Neural cell (in vitro differentiated cells): ENCODE results near the gene EPAS1. TPM values are rescaled to one million over a fixed set of nuclear protein-coding genes. Genes with fewer than 3 reads are reported as not detected.

Experiments
- H2AFZ ChIP-seq: fragments of 200-600, 300-800 bp; sonication (generic), shearing (Covaris generic); 2 replicates; pipeline ENCODE4 v1.6.0; 2014; ENCODE audit warnings: low read depth, mild to moderate bottlenecking, antibody characterized with exemption, low read length, moderate library complexity
- H3F3A ChIP-seq: fragments of 200-600 bp; shearing (Covaris generic); 2 replicates; pipeline ENCODE4 v1.6.1; 2016; ENCODE audit warnings: mild to moderate bottlenecking, moderate library complexity, mixed read lengths, antibody characterized with exemption, low read length; ENCODE audit not compliant: insufficient read depth, poor library complexity, severe bottlenecking
- H3K27ac ChIP-seq: fragments of 200-600, 300-800 bp; sonication (generic), shearing (Covaris generic); 2 replicates; pipeline ENCODE4 v1.5.1; 2014; ENCODE audit warnings: mild to moderate bottlenecking, low read length, moderate library complexity
- H3K27me3 ChIP-seq: fragments of 300-800, 200-600 bp; sonication (generic), shearing (Covaris generic); 2 replicates; pipeline ENCODE4 v1.6.0; 2014; ENCODE audit warnings: mild to moderate bottlenecking, low read depth, low read length, moderate library complexity; ENCODE audit not compliant: insufficient read depth
- H3K36me3 ChIP-seq: fragments of 300-800, 200-600 bp; sonication (generic), shearing (Covaris generic); 2 replicates; pipeline ENCODE4 v1.5.1; 2014; ENCODE audit warnings: mild to moderate bottlenecking, antibody characterized with exemption, low read length, moderate library complexity; ENCODE audit not compliant: insufficient read depth
- H3K4me2 ChIP-seq: fragments of 300-800, 200-600 bp; sonication (generic), shearing (Covaris generic); 2 replicates; pipeline ENCODE4 v1.6.0; 2014; ENCODE audit warnings: mild to moderate bottlenecking, low read length
- H3K4me3 ChIP-seq: fragments of 300-800, 200-600 bp; sonication (generic), shearing (Covaris generic); 2 replicates; pipeline ENCODE4 v1.5.1; 2014; ENCODE audit warnings: mild to moderate bottlenecking, low read length, moderate library complexity
- H3K79me2 ChIP-seq: fragments of 200-600 bp; shearing (Covaris generic); replicated peaks from 2 replicates; pipeline ENCODE4 v1.6.0; 2014; ENCODE audit warnings: mild to moderate bottlenecking, low read length, moderate library complexity; ENCODE audit not compliant: insufficient read depth
- H3K9ac ChIP-seq: fragments of 300-800, 200-600 bp; sonication (generic), shearing (Covaris generic); 2 replicates; pipeline ENCODE4 v1.6.1; 2016; ENCODE audit warnings: mild to moderate bottlenecking, low read length, mixed read lengths
- H3K9me2 ChIP-seq: fragments of 200-600 bp; shearing (Covaris generic); 2 replicates; pipeline ENCODE4 v1.6.1; 2016; ENCODE audit warnings: mild to moderate bottlenecking, low read length, mixed read lengths; ENCODE audit not compliant: insufficient read depth
- H3K9me3 ChIP-seq: fragments of 200-600, 300-800 bp; sonication (generic), shearing (Covaris generic); 2 replicates; pipeline ENCODE4 v1.6.1; 2016; ENCODE audit warnings: mild to moderate bottlenecking, mixed run types, low read length, moderate library complexity, mixed read lengths
- H4K20me1 ChIP-seq: fragments of 200-600 bp; shearing (Covaris generic); 2 replicates; pipeline ENCODE4 v1.6.1; 2016; ENCODE audit warnings: mild to moderate bottlenecking, mixed run types; ENCODE audit not compliant: insufficient read depth
- CTCF ChIP-seq: fragments of 450-650 bp; IDR thresholded peaks from 2 replicates; pipeline ENCODE4 v1.5.1; 2014; ENCODE audit warnings: antibody characterized with exemption, mild to moderate bottlenecking, moderate library complexity; ENCODE audit not compliant: poor library complexity, severe bottlenecking
- EP300 ChIP-seq: fragments of 450-650 bp; conservative IDR thresholded peaks from 2 replicates; pipeline ENCODE4 v1.6.1; 2014; ENCODE audit warnings: antibody characterized with exemption, mild to moderate bottlenecking, moderate library complexity; ENCODE audit not compliant: poor library complexity, severe bottlenecking
- EZH2 ChIP-seq: fragments of 200-600, 300-800 bp; shearing (Covaris generic), sonication (generic); IDR thresholded peaks from 2 replicates; pipeline ENCODE4 v1.6.1; 2014; ENCODE audit warnings: antibody characterized with exemption, low read length, borderline replicate concordance, mild to moderate bottlenecking; ENCODE audit not compliant: insufficient read depth, poor library complexity, severe bottlenecking
- MXI1 ChIP-seq: fragments of 450-650 bp; conservative IDR thresholded peaks from 2 replicates; pipeline ENCODE4 v1.6.1; 2014; ENCODE audit warnings: antibody characterized with exemption, mild to moderate bottlenecking; ENCODE audit not compliant: poor library complexity, severe bottlenecking
- POLR2AphosphoS5 ChIP-seq: IDR thresholded peaks from 2 replicates; pipeline ENCODE4 v1.6.1; 2012
- RAD21 ChIP-seq: fragments of 450-650 bp; conservative IDR thresholded peaks from 2 replicates; pipeline ENCODE4 v1.6.1; 2014; ENCODE audit warnings: antibody characterized with exemption, mild to moderate bottlenecking, moderate library complexity
- REST ChIP-seq: IDR thresholded peaks from 2 replicates; pipeline ENCODE4 v1.6.1; 2012; ENCODE audit warnings: borderline replicate concordance
- SMC3 ChIP-seq: fragments of 450-650 bp; conservative IDR thresholded peaks from 2 replicates; pipeline ENCODE4 v1.6.1; 2014; ENCODE audit warnings: antibody characterized with exemption, mild to moderate bottlenecking, moderate library complexity; ENCODE audit not compliant: poor library complexity
- TAF1 ChIP-seq: IDR thresholded peaks from 2 replicates; pipeline ENCODE4 v1.6.1; 2012; ENCODE audit warnings: low read depth
- polyA plus RNA-seq: library from polyadenylated mRNA; depleted of rRNA; stranded (reverse); fragments of >200 nt; gene quantifications from 2 replicates; pipeline ENCODE4 v1.2.3, GENCODE V29; 2014

Gene EPAS1
- polyA plus RNA-seq, 1 donor from 2014 or later: not detected

- Histone ChIP-seq H3K4me3 (no peak overlapping the region), H3K9me2 (no peaks in the 10 kb centered on the region), H3K36me3 (no peaks in the 10 kb centered on the region), H3K9ac (no peak overlapping the region), H3F3A (no peaks in the 10 kb centered on the region), H3K27ac (no peak overlapping the region), H3K9me3 (no peaks in the 10 kb centered on the region), H3K27me3 (no peaks in the 10 kb centered on the region), H3K79me2 (no peaks in the 10 kb centered on the region), H4K20me1 (no peaks in the 10 kb centered on the region), H3K4me2 (no peak overlapping the region), H2AFZ (no peak overlapping the region)
- TF ChIP-seq REST (no peak), POLR2AphosphoS5 (no peak), SMC3 (no peak), EP300 (no peak), RAD21 (no peak), TAF1 (no peak), CTCF (no peak)
Measured at GRCh38 chr2:46377101-46377581, 79.9 kb downstream of the EPAS1 start.

- Histone ChIP-seq H3K9ac (no peak overlapping the region), H4K20me1 (no peaks in the 10 kb centered on the region), H3K27me3 (no peaks in the 10 kb centered on the region), H3K9me2 (no peaks in the 10 kb centered on the region), H2AFZ (no peak overlapping the region), H3F3A (no peaks in the 10 kb centered on the region), H3K36me3 (no peaks in the 10 kb centered on the region), H3K27ac (no peak overlapping the region), H3K4me3 (no peak overlapping the region), H3K79me2 (no peaks in the 10 kb centered on the region), H3K4me2 (no peak overlapping the region), H3K9me3 (no peaks in the 10 kb centered on the region)
- TF ChIP-seq EP300 (no peak), POLR2AphosphoS5 (no peak), MXI1 (no peak), SMC3 (no peak), EZH2 (no peak), REST (no peak), RAD21 (no peak), TAF1 (no peak)
Measured at GRCh38 chr2:46377666-46378560, 80.7 kb downstream of the EPAS1 start.
